Measurements from ENCODE around the gene ZNF74.

The ZNF74 gene

DNA sequence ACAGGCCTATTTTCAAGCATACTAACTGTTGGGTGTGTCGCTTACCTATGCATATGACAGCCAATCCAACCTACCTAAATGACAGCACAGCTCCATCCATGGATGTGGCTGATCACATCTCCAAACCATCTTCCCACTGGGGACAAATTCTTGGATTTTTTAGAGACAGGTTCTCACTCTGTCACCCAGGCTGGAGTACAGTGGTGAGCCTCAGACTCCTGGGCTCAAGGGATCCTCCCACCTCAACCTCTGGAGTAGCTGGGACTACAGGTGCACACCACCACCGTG is 25.7 kb downstream of the ZNF74 start:
- peaks cover 25% of the 10 kb centered on the region for H3K4me1 ChIP-seq
- DNase-seq, result no peak
- H3K27me3 ChIP-seq, result no peaks in the 10 kb centered on the region
- H3K9me3 ChIP-seq, result no peaks in the 10 kb centered on the region
- H3K4me3 ChIP-seq (ENCODE audit: low read depth, low read length), result no peak overlapping the region
- H3K36me3 ChIP-seq, result no peaks in the 10 kb centered on the region
- TF ChIP-seq CTCF (IDR thresholded peaks at IDR 0.05; ENCODE audit: low read depth, low read length), result no peak

GRCh38 chr22:20420157-20420842 is 26.3 kb downstream of the ZNF74 start:
- H3K4me3 ChIP-seq (ENCODE audit: low read depth, low read length), result no peak overlapping the region
- no peaks in the 10 kb centered on the region for H3K27me3 ChIP-seq
- TF ChIP-seq CTCF (IDR thresholded peaks at IDR 0.05; ENCODE audit: low read depth, low read length), result no peak
- peaks cover 26% of the 10 kb centered on the region for H3K4me1 ChIP-seq
- DNase-seq, result no peak
- H3K36me3 ChIP-seq, result no peaks in the 10 kb centered on the region
- H3K9me3 ChIP-seq, result no peaks in the 10 kb centered on the region

GRCh38 chr22:20421507-20421874 is 27.5 kb downstream of the ZNF74 start:
- TF ChIP-seq CTCF (IDR thresholded peaks at IDR 0.05; ENCODE audit: low read depth, low read length), result no peak
- no peak overlapping the region for H3K4me3 ChIP-seq (ENCODE audit: low read depth, low read length)

DNA sequence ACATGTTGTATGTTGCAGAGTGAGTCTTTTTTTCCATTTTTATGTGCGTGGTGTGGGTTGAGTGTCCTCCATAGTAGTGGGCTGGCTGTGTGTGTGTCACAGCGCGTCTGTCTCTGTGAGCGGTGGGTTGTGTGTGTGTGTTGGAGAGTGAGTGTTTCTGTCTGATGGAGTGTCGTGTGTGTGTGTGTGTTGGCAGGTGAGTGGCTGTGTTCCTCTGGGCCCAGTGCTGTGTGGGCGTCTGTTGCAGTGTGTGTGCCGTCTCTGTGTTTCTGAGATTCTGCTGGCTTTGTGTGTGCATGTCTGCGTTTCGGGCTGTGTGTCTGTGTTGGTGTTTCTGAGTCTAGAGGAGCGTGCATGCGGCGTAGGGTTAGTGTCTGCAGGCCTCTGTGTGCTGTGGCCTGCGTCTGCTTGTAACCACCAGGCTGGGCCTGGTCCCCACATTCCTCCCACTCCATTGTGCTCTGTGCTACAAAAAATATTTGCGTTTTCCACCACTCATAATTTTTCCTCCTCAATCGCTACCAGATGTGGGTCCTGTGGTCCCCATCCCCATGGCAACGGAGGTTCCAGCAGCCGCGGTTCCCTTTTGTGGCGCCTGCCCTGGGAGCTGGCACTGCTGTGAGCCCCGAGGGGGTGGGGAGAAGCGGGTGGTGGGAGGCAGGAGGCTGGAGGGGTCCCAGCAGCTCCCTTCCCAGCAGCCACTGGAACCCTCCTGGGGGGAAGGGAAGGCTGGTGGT is 28.5 kb downstream of the ZNF74 start:
- no peaks in the 10 kb centered on the region for H3K36me3 ChIP-seq
- no peak for TF ChIP-seq CTCF (IDR thresholded peaks at IDR 0.05; ENCODE audit: low read depth, low read length)
- no peaks in the 10 kb centered on the region for H3K9me3 ChIP-seq
- no peak overlapping the region for H3K4me3 ChIP-seq (ENCODE audit: low read depth, low read length)
- peaks cover 26% of the 10 kb centered on the region for H3K4me1 ChIP-seq
- DNase-seq, result peak; percentile 79
- H3K27me3 ChIP-seq, result no peaks in the 10 kb centered on the region

More at GRCh38 chr22:20421507-20421874, 27.5 kb downstream of the ZNF74 start:
- Histone ChIP-seq H3K27me3 (no peaks in the 10 kb centered on the region), H3K36me3 (no peaks in the 10 kb centered on the region), H3K4me1 (peaks cover 26% of the 10 kb centered on the region), H3K9me3 (no peaks in the 10 kb centered on the region)
- DNase-seq, result no peak

DNA sequence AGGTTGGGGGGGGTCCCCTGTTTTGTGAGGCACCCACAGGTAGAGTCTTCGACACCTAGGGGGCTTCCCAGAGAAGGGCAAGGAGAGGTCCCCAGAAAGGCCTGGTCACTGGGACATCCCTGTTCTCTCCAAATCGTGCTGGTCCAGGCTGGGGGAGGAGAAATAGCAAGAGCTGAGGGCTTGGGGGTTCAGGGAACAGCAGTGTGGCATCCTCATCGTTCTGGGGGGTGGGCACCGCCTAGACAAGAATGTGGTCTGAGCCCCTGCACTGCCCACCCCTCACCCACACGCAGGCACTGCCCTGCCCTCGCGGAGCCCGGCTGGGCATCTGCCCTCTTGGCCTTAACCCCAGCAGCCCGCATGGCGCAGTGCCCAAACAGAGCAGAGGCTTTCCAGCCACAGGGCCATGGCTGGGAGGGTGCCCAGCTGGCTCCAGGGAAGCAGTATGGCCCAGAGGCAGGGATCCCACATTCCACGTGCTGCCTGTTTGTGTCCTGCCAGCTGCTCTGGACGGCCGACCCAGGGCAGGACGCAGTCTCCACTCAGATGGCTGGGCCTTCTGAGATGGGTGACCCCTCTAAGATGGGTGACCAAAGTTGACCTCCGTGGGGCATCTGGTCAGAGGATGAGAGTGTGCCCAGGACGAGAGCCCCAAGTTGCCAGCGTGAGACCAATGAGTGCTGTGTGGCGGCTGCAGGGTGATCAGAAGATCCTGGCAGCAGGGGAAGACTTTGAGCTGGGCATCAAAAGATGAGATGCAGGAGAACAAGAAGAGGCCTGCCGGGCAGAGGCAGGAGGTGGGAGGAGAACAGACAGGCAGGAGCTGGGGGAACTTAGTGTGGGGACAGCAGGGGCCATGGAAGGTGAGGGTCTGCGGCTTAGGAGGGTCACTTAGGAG is 29.3 kb downstream of the ZNF74 start:
- H3K27me3 ChIP-seq, result no peaks in the 10 kb centered on the region
- H3K4me3 ChIP-seq (ENCODE audit: low read depth, low read length), result no peak overlapping the region
- no peak for TF ChIP-seq CTCF (IDR thresholded peaks at IDR 0.05; ENCODE audit: low read depth, low read length)
- H3K4me1 ChIP-seq, result peaks cover 26% of the 10 kb centered on the region
- no peaks in the 10 kb centered on the region for H3K9me3 ChIP-seq
- DNase-seq, result peak; percentile 53
- no peaks in the 10 kb centered on the region for H3K36me3 ChIP-seq

All from BE2C (cell line).